Measurements from ENCODE around the gene PCDH1. TPM values are rescaled to one million over a fixed set of nuclear protein-coding genes. Genes with fewer than 3 reads are reported as not detected.

The PCDH1 gene
- total and polyA plus RNA-seq, 2 donors (not counting 3 experiments of a cell fraction or from before 2014, with no cell fraction given) = 113 to 136 TPM

DNA sequence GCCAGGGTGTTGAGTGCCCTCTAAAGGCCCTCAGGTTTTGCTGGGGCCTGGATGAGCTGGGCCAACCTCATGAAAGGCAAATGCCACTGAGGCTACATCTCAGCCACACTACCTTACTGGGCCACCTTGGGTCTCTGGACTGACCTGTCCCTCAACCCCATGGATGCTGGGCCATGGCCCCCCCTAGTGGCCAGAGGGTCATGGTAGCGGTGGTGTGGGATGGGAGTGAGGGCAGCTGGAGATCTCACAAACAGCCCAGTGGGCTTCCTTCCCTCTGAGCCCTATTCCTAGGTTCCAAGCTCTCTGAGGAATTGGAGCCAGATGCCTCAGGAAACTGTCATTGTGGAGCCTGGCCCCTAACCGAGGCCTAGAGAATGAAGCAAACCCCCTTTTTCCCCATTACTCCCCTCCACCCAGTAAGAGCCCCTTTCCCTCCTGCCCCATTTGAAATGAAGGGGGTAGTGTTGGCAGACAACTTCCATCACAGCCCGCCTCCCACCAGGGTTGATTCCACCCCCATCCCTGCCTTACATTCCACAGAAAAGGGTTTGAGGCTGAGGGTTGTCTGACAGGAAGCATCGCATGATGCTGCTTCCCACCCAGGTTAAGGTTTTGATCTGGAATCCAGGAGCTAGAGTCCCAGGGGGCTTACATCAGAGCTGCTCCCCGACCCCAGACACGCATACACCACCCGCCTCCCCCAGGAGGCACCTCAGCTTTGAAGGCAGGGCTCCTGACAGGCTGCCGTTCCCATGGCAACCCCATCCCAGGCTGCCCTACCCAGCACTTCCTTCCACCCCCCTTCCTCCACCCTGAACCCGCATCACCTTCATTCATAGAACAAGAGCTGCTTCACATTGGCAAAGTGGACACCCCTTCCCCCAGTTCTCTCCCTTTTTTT is 63.9 kb downstream of the PCDH1 start:
- no peak overlapping the region for H2AFZ ChIP-seq (ENCODE audit: low read depth, low read length)
- BruUV-seq (replicated peaks) = no TSS peak

More for the DNA sequence above, 63.9 kb downstream of the PCDH1 start:
- no peaks in the 10 kb centered on the region for H3K9me3 ChIP-seq (replicated peaks; ENCODE audit: control insufficient read depth, insufficient read depth, low read length)
- intact Hi-C loops (cut with micrococcal nuclease) (loop anchor here (1.0 to 2.0 kb wide), 3 partner anchors 57 to 112 kb away; no protein-coding TSS in a partner anchor), dilution Hi-C loops (cut with MboI; ENCODE audit: extremely low pct_ligation_motif_present, low sequenced_read_pairs) (no loop called here)
- H3K27ac ChIP-seq (ENCODE audit: insufficient read depth, low read depth, low read length) = no peak overlapping the region
- FAIRE-seq (peak; percentile 82), DNase-seq (ENCODE audit: low read depth, low spot score) (peak; percentile 39)
- ChIA-PET POLR2A (interaction anchor here (1.4 kb wide), 1 partner anchor 25 kb away, joined by 4 read pairs; no protein-coding TSS in a partner anchor), CTCF (interaction anchor here (0.7 to 7.7 kb wide), 13 partner anchors 8 to 146 kb away, joined by 3 to 60 read pairs (median 3); partner anchors contain the start of gene PCDH1)
- H3K4me3 ChIP-seq (replicated peaks in 1 of 3; ENCODE audit: insufficient read depth in 1 of 3, low read depth in 1 of 3, low read length in 3 of 3) = no peak overlapping the region
- no peaks in the 10 kb centered on the region for H3K36me3 ChIP-seq (ENCODE audit: control insufficient read depth in 2 of 2, extremely low read depth in 1 of 2, insufficient read depth in 2 of 2, low read length in 2 of 2)
- TF ChIP-seq, protein P1, sequence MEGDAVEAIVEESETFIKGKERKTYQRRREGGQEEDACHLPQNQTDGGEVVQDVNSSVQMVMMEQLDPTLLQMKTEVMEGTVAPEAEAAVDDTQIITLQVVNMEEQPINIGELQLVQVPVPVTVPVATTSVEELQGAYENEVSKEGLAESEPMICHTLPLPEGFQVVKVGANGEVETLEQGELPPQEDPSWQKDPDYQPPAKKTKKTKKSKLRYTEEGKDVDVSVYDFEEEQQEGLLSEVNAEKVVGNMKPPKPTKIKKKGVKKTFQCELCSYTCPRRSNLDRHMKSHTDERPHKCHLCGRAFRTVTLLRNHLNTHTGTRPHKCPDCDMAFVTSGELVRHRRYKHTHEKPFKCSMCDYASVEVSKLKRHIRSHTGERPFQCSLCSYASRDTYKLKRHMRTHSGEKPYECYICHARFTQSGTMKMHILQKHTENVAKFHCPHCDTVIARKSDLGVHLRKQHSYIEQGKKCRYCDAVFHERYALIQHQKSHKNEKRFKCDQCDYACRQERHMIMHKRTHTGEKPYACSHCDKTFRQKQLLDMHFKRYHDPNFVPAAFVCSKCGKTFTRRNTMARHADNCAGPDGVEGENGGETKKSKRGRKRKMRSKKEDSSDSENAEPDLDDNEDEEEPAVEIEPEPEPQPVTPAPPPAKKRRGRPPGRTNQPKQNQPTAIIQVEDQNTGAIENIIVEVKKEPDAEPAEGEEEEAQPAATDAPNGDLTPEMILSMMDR (IDR thresholded peaks at IDR 0.05; ENCODE audit: extremely low read depth in 1 of 2, insufficient read depth in 1 of 2, low read depth in 1 of 2, low read length in 2 of 2) = peak; percentile 71 to 84
- no peak for TF ChIP-seq JUN (IDR thresholded peaks at IDR 0.05; ENCODE audit: borderline replicate concordance, insufficient read depth, insufficient read length, low read depth)
- H3K9ac ChIP-seq (replicated peaks; ENCODE audit: extremely low read depth, insufficient read depth, low read length) = no peak overlapping the region
- peaks cover 0 to 1% of the 10 kb centered on the region in 2 experiments for H3K27me3 ChIP-seq (ENCODE audit: control insufficient read depth in 2 of 2, insufficient read depth in 2 of 2, low read length in 2 of 2)
- H3K79me2 ChIP-seq (ENCODE audit: control insufficient read depth, insufficient read depth, low read length) = no peaks in the 10 kb centered on the region
- peaks cover 22% of the 10 kb centered on the region for H3K4me1 ChIP-seq (ENCODE audit: control insufficient read depth, extremely low read depth, insufficient read depth, low read length)
- H3K9me1 ChIP-seq (replicated peaks; ENCODE audit: control insufficient read depth, extremely low read depth, insufficient read depth, low read length) = no peaks in the 10 kb centered on the region
- H3K4me2 ChIP-seq (ENCODE audit: insufficient read depth, low read length) = no peak overlapping the region
- H4K20me1 ChIP-seq (replicated peaks; ENCODE audit: control insufficient read depth, extremely low read depth, insufficient read depth, low read length) = no peaks in the 10 kb centered on the region
